GM23248 (cell line): ENCODE data around the gene TPST1. TPM values are rescaled to one million over a fixed set of nuclear protein-coding genes. Genes with fewer than 3 reads are reported as not detected.

Experiments used
- DNase-seq: peaks from one replicate; pipeline ENCODE4 v3.0.0-alpha.2; 2015
- H2AFZ ChIP-seq: fragments of 200-600 bp; sonication (generic); 2 replicates; pipeline ENCODE4 v1.6.1; 2016; ENCODE audit warnings: antibody characterized with exemption
- H3F3A ChIP-seq: fragments of 200-600 bp; sonication (generic); 2 replicates; pipeline ENCODE4 v1.6.1; 2016; ENCODE audit warnings: mild to moderate bottlenecking, antibody characterized with exemption, mixed run types; ENCODE audit not compliant: insufficient read depth
- H3K27ac ChIP-seq: fragments of 200-600 bp; sonication (generic); 2 replicates; pipeline ENCODE4 v1.5.1; 2016; ENCODE audit warnings: mild to moderate bottlenecking
- H3K27me3 ChIP-seq: fragments of 200-600 bp; sonication (generic); replicated peaks from 2 replicates; pipeline ENCODE4 v1.6.1; 2016; ENCODE audit warnings: mild to moderate bottlenecking; ENCODE audit not compliant: insufficient read depth
- H3K36me3 ChIP-seq: fragments of 200-600 bp; sonication (generic); 2 replicates; pipeline ENCODE4 v1.6.1; 2016; ENCODE audit warnings: low read depth, mild to moderate bottlenecking
- H3K4me1 ChIP-seq: fragments of 200-600 bp; sonication (generic); 2 replicates; pipeline ENCODE4 v1.6.1; 2016; ENCODE audit warnings: mild to moderate bottlenecking; ENCODE audit not compliant: insufficient read depth
- H3K4me2 ChIP-seq: fragments of 200-600 bp; sonication (generic); one replicate; pipeline ENCODE4 v1.6.1; 2016; ENCODE audit warnings: mild to moderate bottlenecking; ENCODE audit not compliant: unreplicated experiment
- H3K4me3 ChIP-seq: fragments of 200-600 bp; sonication (generic); 2 replicates; pipeline ENCODE4 v1.5.1; 2016; ENCODE audit warnings: mild to moderate bottlenecking
- H3K79me2 ChIP-seq: fragments of 200-600 bp; sonication (generic); 2 replicates; pipeline ENCODE4 v1.6.1; 2016; ENCODE audit warnings: mild to moderate bottlenecking; ENCODE audit not compliant: insufficient read depth
- H3K9ac ChIP-seq: fragments of 200-600 bp; sonication (generic); 2 replicates; pipeline ENCODE4 v1.6.1; 2016; ENCODE audit warnings: mild to moderate bottlenecking
- H3K9me2 ChIP-seq: fragments of 200-600 bp; sonication (generic); 2 replicates; pipeline ENCODE4 v1.6.1; 2016; ENCODE audit warnings: mixed run types, mild to moderate bottlenecking, moderate library complexity; ENCODE audit not compliant: insufficient read depth
- H3K9me3 ChIP-seq: fragments of 200-600 bp; sonication (generic); one replicate; pipeline ENCODE4 v1.6.1; 2017; ENCODE audit warnings: low read depth
- H4K20me1 ChIP-seq: fragments of 200-600 bp; sonication (generic); 2 replicates; pipeline ENCODE4 v1.6.0; 2016; ENCODE audit not compliant: insufficient read depth
- EZH2 ChIP-seq: fragments of 200-600 bp; sonication (generic); IDR thresholded peaks from 2 replicates; pipeline ENCODE4 v1.6.1; 2018; ENCODE audit warnings: antibody characterized with exemption, mild to moderate bottlenecking; ENCODE audit not compliant: insufficient read depth, poor library complexity, severe bottlenecking
- EZH2phosphoT487 ChIP-seq: fragments of 200-600 bp; sonication (generic); IDR thresholded peaks from 2 replicates; pipeline ENCODE4 v1.6.1; 2018; ENCODE audit warnings: antibody characterized with exemption, moderate library complexity, mild to moderate bottlenecking, low read depth; ENCODE audit not compliant: insufficient read depth
- WGBS, 2 experiments: methylation state at CpG; one replicate each; pipeline ENCODE4 v1.1.6; 2015 to 2017; ENCODE audit warnings: low lambda C conversion rate in 2 of 2, low coverage in 1 of 2; ENCODE audit errors: missing lambda C conversion rate in 2 of 2; 5-methylcytosine and 5-hydroxymethylcytosine counted together
- in situ Hi-C: fragments of 300-500 bp; cut with MboI; formaldehyde crosslinking; loops from 2 replicates; pipeline ENCODE4 v1.15.0; 2020
- polyA plus RNA-seq: library from polyadenylated mRNA; unstranded; fragments of >200 nt; fragmentation: Nextera tagmentation; extraction: Ambion mirVana; gene quantifications from 2 replicates; pipeline ENCODE4 v1.2.1, GENCODE V29; 2016
- total RNA-seq: library from RNA; depleted of rRNA; stranded (reverse); fragments of >200 nt; shearing (Covaris generic); gene quantifications from 2 replicates; pipeline ENCODE4 v1.2.3, GENCODE V29; 2014

The TPST1 gene
- total and polyA plus RNA-seq, 2 experiments from 2014 or later: 54.1 to 57.0 TPM

DNA sequence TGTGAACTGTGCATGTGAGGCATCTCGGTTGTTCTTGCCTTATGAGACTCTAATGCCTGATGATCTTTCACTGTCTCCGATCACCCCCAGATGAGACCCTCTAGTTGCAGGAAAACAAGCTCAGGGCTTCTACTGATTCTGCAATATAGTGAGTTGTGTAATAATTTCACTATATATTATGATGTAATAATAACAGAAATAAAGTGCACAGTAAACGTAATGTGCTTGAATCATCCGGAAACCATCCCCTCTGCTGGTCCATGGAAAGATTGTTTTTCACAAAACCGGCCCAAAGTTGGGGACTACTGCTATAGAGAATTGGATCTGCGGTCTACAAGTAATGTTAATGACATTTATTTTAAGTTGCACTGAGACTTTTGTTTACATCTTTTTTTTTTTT, 126.7 kb downstream of the TPST1 start:
- 83 to 85% methylated on average over 6 of the region's 6 CpGs for WGBS, 2 experiments

DNA sequence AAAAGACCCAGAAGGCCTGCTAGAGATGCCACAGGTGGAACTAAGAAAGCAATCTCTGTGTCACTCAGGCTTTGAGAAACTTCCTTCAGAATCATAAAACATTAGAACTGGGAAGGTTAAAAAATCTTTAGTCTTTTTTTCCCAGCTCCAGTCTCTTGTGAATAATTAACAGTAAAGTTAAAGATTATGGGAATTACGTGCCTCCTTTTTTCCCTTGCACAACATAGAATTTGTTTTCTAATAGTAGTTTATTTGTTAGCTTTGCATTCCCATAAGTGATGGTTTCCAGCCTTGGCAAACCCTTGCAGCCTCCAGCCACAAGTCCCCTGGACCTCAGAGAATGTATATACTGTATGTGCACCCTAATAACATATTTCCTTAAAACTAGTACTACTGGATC, 128.3 kb downstream of the TPST1 start:
- TF ChIP-seq EZH2phosphoT487 (no peak), EZH2 (no peak)
- Histone ChIP-seq H3K4me3 (no peak overlapping the region), H3K4me1 (peaks cover 15% of the 10 kb centered on the region), H3F3A (no peaks in the 10 kb centered on the region), H3K79me2 (peaks cover 59% of the 10 kb centered on the region), H3K36me3 (0 out of 2 replicates have a peak, but pooled peaks cover 4% of the 10 kb centered on the region), H3K27ac (no peak overlapping the region), H3K9me2 (no peaks in the 10 kb centered on the region), H3K4me2 (no peak overlapping the region), H2AFZ (no peak overlapping the region), H3K27me3 (no peaks in the 10 kb centered on the region), H3K9ac (no peak overlapping the region), H4K20me1 (no peaks in the 10 kb centered on the region), H3K9me3 (peaks cover 3% of the 10 kb centered on the region)
- DNase-seq: no peak
- in situ Hi-C loops: no loop called here
- 71 to 82% methylated on average over 1 of the region's 1 CpG for WGBS, 2 experiments

More for the DNA sequence above, 126.7 kb downstream of the TPST1 start:
- H3K4me1 ChIP-seq: peaks cover 23% of the 10 kb centered on the region
- no peaks in the 10 kb centered on the region for H4K20me1 ChIP-seq
- peaks cover 3% of the 10 kb centered on the region for H3K9me3 ChIP-seq
- H2AFZ ChIP-seq: no peak overlapping the region
- H3K4me3 ChIP-seq: no peak overlapping the region
- H3F3A ChIP-seq: peaks cover 5% of the 10 kb centered on the region; the same call in 1 of the 2 replicates
- no peak overlapping the region for H3K27ac ChIP-seq
- no peak overlapping the region for H3K4me2 ChIP-seq
- no peaks in the 10 kb centered on the region for H3K27me3 ChIP-seq
- H3K36me3 ChIP-seq: 0 out of 2 replicates have a peak, but pooled peaks cover 4% of the 10 kb centered on the region
- no peaks in the 10 kb centered on the region for H3K9me2 ChIP-seq
- H3K9ac ChIP-seq: no peak overlapping the region
- H3K79me2 ChIP-seq: peaks cover 64% of the 10 kb centered on the region
- TF ChIP-seq EZH2phosphoT487 (no peak), EZH2 (no peak)
- no peak for DNase-seq
- in situ Hi-C loops: no loop called here

DNA sequence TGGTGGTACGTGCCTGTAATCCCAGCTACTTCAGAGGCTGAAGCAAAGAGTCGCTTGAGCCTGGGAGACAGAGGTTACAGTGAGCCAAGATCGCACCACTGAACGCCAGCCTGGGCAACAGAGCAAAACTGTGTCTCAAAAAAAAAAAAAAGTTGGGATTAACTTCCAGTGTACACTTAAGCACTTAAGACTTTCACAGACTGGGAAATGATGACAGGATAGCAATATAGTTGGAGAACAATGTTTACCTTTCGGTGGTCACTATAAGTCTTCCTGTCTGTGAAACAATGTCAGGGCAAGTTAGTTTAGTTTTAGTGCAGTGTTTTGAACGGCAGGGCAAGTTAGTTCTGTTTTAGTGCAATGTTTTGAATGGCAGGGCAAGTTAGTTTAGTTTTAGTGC, 130.2 kb downstream of the TPST1 start:
- peaks cover 15% of the 10 kb centered on the region for H3K4me1 ChIP-seq

DNA sequence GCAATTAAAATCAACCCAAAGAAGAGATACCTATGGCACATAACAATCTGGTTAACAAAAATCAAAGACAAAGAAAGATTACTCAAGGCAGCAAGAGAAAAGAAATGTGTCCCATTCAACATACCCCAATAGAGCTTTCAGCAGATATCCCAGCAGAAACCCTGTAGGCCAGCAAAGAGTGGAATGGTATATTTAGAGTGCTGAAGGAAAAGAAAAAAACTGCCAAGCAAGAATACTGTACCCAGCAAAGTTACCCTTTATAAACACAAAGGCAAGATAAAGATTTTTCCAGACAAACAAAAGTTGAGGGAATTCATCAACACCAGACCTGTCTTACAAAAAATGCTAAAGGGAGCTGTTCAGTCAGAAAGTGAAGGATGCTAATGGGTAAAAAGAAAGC, 131.6 kb downstream of the TPST1 start:
- Histone ChIP-seq H3K4me1 (0 out of 2 replicates have a peak, but pooled peaks cover under 1% of the 10 kb centered on the region), H3K27ac (no peak overlapping the region), H3K4me3 (no peak overlapping the region), H3F3A (0 out of 2 replicates have a peak, but pooled peaks cover 4% of the 10 kb centered on the region), H3K9ac (no peak overlapping the region), H3K27me3 (no peaks in the 10 kb centered on the region), H2AFZ (no peak overlapping the region), H3K4me2 (no peak overlapping the region), H3K36me3 (0 out of 2 replicates have a peak, but pooled peaks cover 4% of the 10 kb centered on the region), H3K9me2 (no peaks in the 10 kb centered on the region), H3K79me2 (peaks cover 43% of the 10 kb centered on the region), H3K9me3 (peaks cover 3% of the 10 kb centered on the region), H4K20me1 (no peaks in the 10 kb centered on the region)
- in situ Hi-C loops: no loop called here
- TF ChIP-seq EZH2 (no peak), EZH2phosphoT487 (no peak)
- no peak for DNase-seq

More for the DNA sequence above, 130.2 kb downstream of the TPST1 start:
- H3K79me2 ChIP-seq: peaks cover 47% of the 10 kb centered on the region
- H4K20me1 ChIP-seq: no peaks in the 10 kb centered on the region
- H3K9me3 ChIP-seq: peaks cover 3% of the 10 kb centered on the region
- H3K27me3 ChIP-seq: no peaks in the 10 kb centered on the region
- no peaks in the 10 kb centered on the region for H3F3A ChIP-seq
- 0 out of 2 replicates have a peak, but pooled peaks cover 4% of the 10 kb centered on the region for H3K36me3 ChIP-seq
- no peak for TF ChIP-seq EZH2phosphoT487
- TF ChIP-seq EZH2: no peak
- in situ Hi-C loops: no loop called here
- H3K4me3 ChIP-seq: no peak overlapping the region
- H3K4me2 ChIP-seq: no peak overlapping the region
- H3K9me2 ChIP-seq: no peaks in the 10 kb centered on the region
- DNase-seq: no peak
- no peak overlapping the region for H3K27ac ChIP-seq
- 73 to 81% methylated on average over 6 of the region's 6 CpGs for WGBS, 2 experiments
- no peak overlapping the region for H2AFZ ChIP-seq
- H3K9ac ChIP-seq: no peak overlapping the region
